NB4 (cell line): ENCODE results near the gene NCOA3.

Source experiments
- CTCF ChIP-seq: IDR thresholded peaks from one replicate; pipeline ENCODE4 v1.5.1; 2012; ENCODE audit warnings: low read depth, low read length
- MAX ChIP-seq: IDR thresholded peaks from 2 replicates; pipeline ENCODE4 v1.6.1; 2011; ENCODE audit warnings: low read depth, low read length

GRCh38 chr20:47588158-47588557 is 86.5 kb downstream of the NCOA3 start:
- no peak for TF ChIP-seq CTCF
- no peak for TF ChIP-seq MAX
